B cell (primary cell): ENCODE measurements around the gene ALX3.
"Not testable (repeated sequence)": the region's sequence is repeated elsewhere in the genome, so short reads cannot be mapped to it uniquely, and the experiment has no call there.

Experiments
- EZH2 ChIP-seq: IDR thresholded peaks from 2 replicates; pipeline ENCODE4 v1.6.1; 2012; ENCODE audit warnings: borderline replicate concordance, low read depth, mild to moderate bottlenecking, moderate library complexity, low read length; ENCODE audit not compliant: insufficient read depth, poor library complexity, severe bottlenecking
- TF ChIP-seq, protein P1 (sequence below): fragments of 200-600 bp; IDR thresholded peaks from one replicate; pipeline ENCODE4 v1.8.0; 2022; ENCODE audit warnings: antibody characterized with exemption, mild to moderate bottlenecking

DNA sequence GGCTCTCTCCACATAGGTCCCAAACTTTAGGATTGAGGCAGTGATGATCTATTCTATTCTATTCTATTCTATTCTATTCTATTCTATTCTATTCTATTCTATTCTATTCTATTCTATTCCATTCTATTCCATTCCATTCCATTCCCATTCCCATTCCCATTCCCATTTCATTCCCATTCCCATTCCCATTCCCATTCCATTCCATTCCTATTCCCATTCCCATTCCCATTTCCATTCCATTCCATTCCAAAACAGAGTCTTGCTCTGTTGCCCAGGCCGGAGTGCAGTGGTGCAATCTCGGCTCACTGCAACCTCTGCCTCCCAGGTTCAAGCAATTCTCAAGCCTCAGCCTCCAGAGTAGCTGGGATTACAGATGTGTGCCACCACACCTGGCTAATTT is 9.5 kb upstream of the ALX3 start:
- TF ChIP-seq, protein P1, sequence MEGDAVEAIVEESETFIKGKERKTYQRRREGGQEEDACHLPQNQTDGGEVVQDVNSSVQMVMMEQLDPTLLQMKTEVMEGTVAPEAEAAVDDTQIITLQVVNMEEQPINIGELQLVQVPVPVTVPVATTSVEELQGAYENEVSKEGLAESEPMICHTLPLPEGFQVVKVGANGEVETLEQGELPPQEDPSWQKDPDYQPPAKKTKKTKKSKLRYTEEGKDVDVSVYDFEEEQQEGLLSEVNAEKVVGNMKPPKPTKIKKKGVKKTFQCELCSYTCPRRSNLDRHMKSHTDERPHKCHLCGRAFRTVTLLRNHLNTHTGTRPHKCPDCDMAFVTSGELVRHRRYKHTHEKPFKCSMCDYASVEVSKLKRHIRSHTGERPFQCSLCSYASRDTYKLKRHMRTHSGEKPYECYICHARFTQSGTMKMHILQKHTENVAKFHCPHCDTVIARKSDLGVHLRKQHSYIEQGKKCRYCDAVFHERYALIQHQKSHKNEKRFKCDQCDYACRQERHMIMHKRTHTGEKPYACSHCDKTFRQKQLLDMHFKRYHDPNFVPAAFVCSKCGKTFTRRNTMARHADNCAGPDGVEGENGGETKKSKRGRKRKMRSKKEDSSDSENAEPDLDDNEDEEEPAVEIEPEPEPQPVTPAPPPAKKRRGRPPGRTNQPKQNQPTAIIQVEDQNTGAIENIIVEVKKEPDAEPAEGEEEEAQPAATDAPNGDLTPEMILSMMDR, result not testable (repeated sequence)
- TF ChIP-seq EZH2, result not testable (repeated sequence)
